Measurements from ENCODE around the gene LDLRAP1.
"Not testable (repeated sequence)": the region's sequence is repeated elsewhere in the genome, so short reads cannot be mapped to it uniquely, and the experiment has no call there.

LDLRAP1 gene, protein sequence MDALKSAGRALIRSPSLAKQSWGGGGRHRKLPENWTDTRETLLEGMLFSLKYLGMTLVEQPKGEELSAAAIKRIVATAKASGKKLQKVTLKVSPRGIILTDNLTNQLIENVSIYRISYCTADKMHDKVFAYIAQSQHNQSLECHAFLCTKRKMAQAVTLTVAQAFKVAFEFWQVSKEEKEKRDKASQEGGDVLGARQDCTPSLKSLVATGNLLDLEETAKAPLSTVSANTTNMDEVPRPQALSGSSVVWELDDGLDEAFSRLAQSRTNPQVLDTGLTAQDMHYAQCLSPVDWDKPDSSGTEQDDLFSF

GRCh38 chr1:25543425-25544242 lies at the start of gene LDLRAP1:
Gene LDLRAP1, plus strand, starts transcription at chr1:25543606. Its CDS starts 93 bp downstream, at chr1:25543699.
- DNase-seq: no peak

DNA sequence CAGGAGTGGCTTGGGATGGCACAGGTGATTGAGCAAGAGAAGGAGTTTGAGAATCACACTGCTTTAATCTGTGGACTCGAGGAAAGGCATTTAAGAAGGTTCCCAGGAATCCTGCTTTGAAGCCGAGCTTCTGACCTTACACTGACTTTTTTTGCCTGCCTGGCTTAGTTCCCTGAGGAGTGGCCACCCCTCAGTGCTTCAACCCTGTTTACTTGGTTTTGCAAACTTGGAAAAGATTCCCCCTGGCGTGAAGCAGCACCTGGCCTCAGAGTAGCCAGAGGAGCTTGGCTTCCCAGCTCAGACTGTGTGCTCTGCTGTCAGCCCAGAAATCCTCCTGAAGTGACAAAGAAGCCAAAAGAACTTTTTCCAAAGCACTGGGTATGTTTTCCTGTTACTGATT lies 48.5 kb upstream of the LDLRAP1 start:
- no peak for DNase-seq

- no peak for DNase-seq
These were observed 42.7 kb upstream of the LDLRAP1 start for GRCh38 chr1:25500694-25501093.

- DNase-seq: no peak
These were observed 42.0 kb upstream of the LDLRAP1 start for GRCh38 chr1:25501235-25502058.

GRCh38 chr1:25502957-25503356 lies 40.4 kb upstream of the LDLRAP1 start:
- DNase-seq: no peak

DNA sequence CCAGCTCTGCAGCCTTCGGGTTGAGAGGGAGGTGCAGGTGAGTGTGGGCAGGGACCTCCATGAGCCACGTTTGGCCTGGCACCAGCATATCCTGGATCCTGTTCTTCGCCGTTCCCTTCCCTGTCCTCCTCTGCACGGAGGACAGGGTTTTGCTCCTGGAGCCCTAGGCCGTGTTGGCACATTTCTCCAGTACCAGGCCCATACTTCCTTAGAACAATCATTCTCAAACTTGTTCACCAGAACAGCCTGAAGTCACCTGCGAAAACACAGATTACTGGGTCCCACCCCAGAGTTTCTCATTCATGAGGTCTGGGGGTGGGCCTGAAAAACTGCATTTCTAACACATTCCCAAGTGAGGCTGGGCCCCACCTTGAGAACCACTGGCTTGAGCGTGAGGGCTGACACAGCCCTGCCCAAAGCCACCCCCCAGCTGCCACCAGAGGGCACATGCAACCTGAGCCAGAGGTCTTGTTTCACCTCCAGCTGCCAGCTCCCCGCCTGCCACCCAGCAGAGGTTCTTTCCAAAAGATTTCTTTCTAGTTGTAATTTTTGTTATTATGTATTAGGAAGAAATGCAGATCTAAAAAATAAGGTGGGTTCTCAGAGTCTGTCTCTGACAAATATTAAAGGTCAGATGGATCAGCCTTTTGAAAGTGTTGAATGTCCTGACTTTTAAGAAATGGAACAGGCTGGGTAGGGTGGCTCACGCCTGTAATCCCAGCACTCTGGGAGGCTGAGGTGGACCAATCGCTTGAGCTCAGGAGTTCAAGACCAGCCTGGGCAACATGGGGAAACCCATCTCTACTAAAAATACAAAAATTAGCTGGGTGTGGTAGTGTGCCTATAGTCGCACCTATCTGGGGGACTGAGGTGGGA lies 39.6 kb upstream of the LDLRAP1 start:
- DNase-seq: no peak

- no peak for DNase-seq
These were observed 38.5 kb upstream of the LDLRAP1 start for GRCh38 chr1:25504706-25505595.

DNA sequence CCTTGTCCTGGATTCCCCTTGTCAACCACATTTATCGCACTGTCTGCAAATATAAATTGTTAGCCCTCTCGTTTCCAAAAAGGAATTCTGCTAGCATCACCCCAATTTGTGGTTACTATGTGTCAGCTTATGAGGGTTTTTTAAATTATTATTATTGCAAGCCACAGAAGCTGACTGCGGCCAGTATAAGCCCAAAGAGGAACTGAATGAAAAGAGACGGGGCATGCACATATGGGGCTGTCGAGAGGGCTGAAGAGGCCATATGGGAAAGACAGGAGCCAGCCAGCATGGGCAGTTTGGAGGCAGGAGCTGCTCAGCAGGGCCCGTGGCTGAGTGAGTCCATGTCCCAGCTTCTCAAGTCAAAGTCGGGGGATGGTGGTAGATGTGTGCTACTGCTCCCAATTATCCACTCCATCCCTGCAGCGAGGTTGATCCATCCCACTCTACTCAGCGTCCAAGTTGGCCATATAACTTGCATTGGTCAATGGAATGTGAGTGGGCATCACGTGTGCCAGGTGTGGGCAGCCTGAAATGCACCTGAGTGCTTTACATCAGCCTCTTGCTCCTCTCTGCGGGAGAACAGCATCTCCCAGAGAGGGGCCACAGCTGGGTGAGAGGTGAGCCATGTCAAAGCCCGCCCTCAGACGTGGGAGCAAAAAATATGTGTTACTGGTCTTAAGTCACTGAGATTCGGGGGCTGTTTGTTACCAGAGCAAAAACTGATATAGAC lies 37.6 kb upstream of the LDLRAP1 start:
- no peak for DNase-seq

DNA sequence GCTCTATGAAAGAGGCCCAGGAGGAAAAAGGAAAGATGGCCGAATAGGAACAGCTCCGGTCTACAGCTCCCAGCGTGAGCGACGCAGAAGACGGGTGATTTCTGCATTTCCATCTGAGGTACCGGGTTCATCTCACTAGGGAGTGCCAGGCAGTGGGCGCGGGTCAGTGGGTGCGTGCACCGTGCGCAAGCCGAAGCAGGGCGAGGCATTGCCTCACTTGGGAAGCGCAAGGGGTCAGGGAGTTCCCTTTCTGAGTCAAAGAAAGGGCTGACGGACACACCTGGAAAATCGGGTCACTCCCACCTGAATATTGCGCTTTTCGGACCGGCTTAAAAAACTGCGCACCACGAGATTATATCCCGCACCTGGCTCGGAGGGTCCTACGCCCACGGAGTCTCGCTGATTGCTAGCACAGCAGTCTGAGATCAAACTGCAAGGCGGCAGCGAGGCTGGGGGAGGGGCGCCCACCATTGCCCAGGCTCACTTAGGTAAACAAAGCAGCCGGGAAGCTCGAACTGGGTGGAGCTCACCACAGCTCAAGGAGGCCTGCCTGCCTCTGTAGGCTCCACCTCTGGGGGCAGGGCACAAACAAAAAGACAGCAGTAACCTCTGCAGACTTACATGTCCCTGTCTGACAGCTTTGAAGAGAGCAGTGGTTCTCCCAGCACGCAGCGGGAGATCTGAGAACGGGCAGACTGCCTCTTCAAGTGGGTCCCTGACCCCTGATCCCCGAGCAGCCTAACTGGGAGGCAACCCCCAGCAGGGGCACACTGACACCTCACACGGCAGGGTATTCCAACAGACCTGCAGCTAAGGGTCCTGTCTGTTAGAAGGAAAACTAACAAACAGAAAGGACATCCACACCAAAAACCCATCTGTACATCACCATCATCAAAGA lies 36.6 kb upstream of the LDLRAP1 start:
- DNase-seq: not testable (repeated sequence)

- no peak for DNase-seq
These were observed 29.7 kb upstream of the LDLRAP1 start for GRCh38 chr1:25513666-25514065.

DNA sequence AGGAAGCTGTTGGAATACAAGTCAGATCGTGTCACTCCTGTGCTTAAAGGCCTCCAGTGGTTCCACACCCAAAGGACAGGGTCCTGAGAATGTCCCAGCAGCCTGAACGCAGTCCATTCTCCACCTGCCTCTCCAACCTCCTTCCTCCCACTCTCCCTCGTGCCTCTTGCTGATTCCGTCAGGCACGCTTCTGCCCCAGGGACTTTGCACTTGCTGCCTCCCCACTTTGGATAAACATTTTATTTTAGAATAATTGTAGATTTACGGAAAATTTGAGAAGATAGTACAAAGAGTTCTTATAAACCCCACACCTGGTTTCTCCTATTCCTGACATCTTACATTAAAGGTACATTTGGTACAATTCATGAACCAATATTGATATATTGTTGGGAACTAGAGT lies 28.4 kb upstream of the LDLRAP1 start:
- DNase-seq: no peak

GRCh38 chr1:25516686-25517085 lies 26.7 kb upstream of the LDLRAP1 start:
- no peak for DNase-seq

GRCh38 chr1:25517476-25518394 lies 25.7 kb upstream of the LDLRAP1 start:
- no peak for DNase-seq

GRCh38 chr1:25519624-25520023 lies 23.8 kb upstream of the LDLRAP1 start:
- DNase-seq: no peak

- peak; percentile 3 for DNase-seq
These were observed 22.9 kb upstream of the LDLRAP1 start for GRCh38 chr1:25520446-25521061.

- no peak for DNase-seq
These were observed 21.3 kb upstream of the LDLRAP1 start for GRCh38 chr1:25522031-25522655.

DNA sequence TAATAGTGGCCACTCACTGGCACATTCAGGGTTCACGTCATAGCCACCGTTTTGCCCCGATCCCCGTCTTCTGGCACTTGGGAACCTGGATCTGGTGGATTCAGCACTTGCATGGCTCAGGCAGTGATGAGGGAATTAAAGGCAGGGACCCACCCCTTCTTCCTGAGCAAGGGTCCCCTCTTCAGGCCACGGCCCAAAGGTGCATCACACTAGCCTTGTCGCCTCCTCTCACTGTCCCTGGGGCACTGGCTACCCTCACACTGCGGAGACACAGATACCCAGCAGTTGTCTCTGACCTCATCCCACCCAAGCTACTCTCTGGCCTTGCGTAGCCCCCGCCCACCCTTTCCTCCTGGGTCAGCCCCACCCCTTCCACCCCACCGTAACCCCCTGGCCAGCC lies 19.9 kb upstream of the LDLRAP1 start:
- no peak for DNase-seq

Data from NCI-H774 (cell line).